ENCODE measurements around the gene RPS27A.
"Not testable (repeated sequence)": the region's sequence is repeated elsewhere in the genome, so short reads cannot be mapped to it uniquely, and the experiment has no call there.

The RPS27A gene

GRCh38 chr2:55239656-55240222, 7.3 kb downstream of the RPS27A start:
- no peak for DNase-seq

- not testable (repeated sequence) for DNase-seq
Measured at GRCh38 chr2:55241582-55241981, 9.1 kb downstream of the RPS27A start.

DNA sequence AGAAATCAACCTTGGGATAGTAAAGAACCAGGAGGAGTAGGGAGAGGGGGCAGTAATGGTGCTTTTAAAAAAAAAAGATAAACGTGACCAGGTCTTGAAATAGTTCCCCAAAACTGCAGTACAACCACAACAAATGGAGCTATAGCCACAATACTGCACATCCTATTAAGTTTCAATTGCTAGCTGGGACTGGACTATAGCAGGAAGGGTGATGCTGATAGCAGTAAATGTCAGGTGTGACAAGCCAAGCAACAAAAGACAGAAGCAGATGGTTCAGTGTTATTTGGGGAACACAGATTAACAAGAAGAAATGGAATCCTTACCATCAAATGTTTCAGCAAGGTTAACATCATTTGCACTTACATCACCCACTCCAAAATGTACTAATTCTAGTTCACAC, 10.1 kb downstream of the RPS27A start:
- DNase-seq: no peak

- no peak for DNase-seq
Measured at GRCh38 chr2:55245411-55245810, 12.9 kb downstream of the RPS27A start.

DNA sequence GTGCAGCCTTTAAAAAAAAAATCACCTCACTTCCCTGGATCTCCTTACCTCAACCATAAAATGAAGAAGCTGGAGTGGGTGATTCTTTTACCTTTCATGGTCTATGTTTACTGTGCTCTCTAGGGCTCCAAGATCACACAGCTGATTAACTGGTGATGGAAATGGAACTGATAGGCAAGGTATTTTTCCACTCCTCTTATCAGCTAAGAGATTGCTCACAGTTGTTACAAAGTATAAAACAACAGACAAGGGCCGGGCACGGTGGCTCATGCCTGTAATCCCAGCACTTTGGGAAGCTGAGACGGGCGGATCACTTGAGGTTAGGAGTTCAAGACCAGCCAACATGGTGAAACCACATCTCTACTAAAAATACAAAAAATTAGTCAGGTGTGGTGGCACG, 14.5 kb downstream of the RPS27A start:
- DNase-seq: no peak

GRCh38 chr2:55252832-55253231, 20.3 kb downstream of the RPS27A start:
- DNase-seq: no peak

- not testable (repeated sequence) for DNase-seq
Measured at GRCh38 chr2:55259586-55259985, 27.1 kb downstream of the RPS27A start.

DNA sequence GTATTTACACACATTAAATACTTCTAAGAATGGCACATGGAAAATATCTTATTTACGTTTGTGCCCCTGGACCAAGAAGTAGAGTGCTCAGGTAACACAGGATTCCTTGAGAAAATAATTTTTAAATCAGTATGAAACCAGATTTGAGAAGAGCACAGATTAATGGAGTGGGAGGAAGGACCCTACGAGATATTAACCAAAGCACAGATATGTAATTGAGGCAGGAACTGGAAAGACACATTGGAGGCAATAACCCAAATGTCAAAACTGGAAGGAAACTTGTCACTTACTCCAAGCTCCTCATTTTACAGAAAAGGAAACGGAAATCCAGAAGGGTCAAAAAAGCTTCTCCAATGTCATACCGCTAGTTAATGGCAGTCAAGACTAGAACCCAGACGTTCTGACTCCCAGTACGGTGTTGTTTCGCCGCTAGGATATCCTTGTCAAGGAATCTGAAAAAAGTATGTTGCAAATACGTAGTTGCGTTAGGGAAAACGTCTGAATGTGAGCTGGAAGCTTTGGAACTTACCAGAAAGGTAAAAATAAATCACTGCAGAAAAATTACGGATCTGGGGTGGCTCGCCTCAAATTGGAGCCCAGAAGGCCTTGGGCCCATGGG, 35.9 kb downstream of the RPS27A start:
- DNase-seq: no peak

GRCh38 chr2:55268907-55269644, 36.6 kb downstream of the RPS27A start, which contains the start of gene MTIF2:
TSS of gene MTIF2 (minus strand) at chr2:55269231. CDS start at chr2:55263858, 5,373 bp downstream.
- DNase-seq: peak; percentile 96

DNA sequence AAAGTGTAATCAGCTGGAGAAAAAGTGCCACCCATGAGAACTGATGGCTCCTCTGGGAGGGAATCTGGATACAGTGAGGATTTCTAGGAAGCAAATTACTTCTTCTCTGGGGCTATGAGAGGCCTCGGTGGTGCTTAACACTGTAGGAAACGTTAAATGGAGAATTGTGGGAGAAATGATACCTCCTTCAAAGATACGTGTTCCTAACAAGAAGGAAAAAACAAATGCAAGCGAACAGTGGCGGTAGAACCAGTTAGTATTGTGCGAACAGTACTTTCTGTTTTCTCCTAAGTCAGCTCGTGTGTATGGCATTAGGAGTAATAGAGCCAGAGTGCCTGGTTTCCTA, 37.1 kb downstream of the RPS27A start:
- no peak for DNase-seq

GRCh38 chr2:55274346-55274745, 41.9 kb downstream of the RPS27A start:
- DNase-seq: not testable (repeated sequence)

DNA sequence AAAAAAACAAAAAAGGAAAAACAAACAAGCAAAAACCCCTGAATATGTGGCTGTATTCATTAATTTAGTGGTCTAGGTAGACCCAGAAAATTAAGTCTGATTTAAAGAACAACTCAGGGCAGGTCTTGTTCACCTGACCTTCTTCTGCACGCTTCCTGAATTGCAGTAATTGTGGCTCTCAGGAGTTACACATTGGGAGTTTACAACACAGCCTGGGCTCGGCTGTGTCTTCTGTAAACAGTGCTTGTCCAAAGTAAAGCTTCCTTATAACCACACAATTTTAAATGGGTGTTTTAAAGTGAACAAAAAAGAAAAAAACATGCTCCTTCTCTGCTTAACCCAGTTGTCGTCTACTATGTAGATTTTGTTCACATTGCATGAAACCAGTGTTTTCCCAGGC, 44.8 kb downstream of the RPS27A start:
- no peak for DNase-seq

- DNase-seq: not testable (repeated sequence)
Measured at GRCh38 chr2:55279214-55279835, 46.8 kb downstream of the RPS27A start.

- DNase-seq: not testable (repeated sequence)
Measured at GRCh38 chr2:55279859-55280424, 47.5 kb downstream of the RPS27A start.

GRCh38 chr2:55280851-55281546, 48.5 kb downstream of the RPS27A start:
- not testable (repeated sequence) for DNase-seq

- DNase-seq: peak; percentile 93
Measured at GRCh38 chr2:55282110-55282917, 49.8 kb downstream of the RPS27A start.

GRCh38 chr2:55283083-55283482, 50.6 kb downstream of the RPS27A start:
- no peak for DNase-seq

All from activated CD8-positive, alpha-beta memory T cell treated with anti-CD3 and anti-CD28 coated beads for 24 hours (primary cell).